AG10803 (cell line): ENCODE measurements around the gene APBB3.

ENCODE experiments used
- DNase-seq: peaks from one replicate; pipeline ENCODE4 v3.0.0; 2010; ENCODE audit warnings: low read depth
- H3K4me3 ChIP-seq: 2 replicates; pipeline ENCODE4 v1.5.1; 2011; ENCODE audit warnings: mild to moderate bottlenecking, low read length, control low read depth
- TF ChIP-seq, protein P1 (sequence below): conservative IDR thresholded peaks from 2 replicates; pipeline ENCODE4 v1.5.1; 2011; ENCODE audit warnings: mild to moderate bottlenecking, low read length, control low read depth, inconsistent platforms

APBB3 gene

DNA sequence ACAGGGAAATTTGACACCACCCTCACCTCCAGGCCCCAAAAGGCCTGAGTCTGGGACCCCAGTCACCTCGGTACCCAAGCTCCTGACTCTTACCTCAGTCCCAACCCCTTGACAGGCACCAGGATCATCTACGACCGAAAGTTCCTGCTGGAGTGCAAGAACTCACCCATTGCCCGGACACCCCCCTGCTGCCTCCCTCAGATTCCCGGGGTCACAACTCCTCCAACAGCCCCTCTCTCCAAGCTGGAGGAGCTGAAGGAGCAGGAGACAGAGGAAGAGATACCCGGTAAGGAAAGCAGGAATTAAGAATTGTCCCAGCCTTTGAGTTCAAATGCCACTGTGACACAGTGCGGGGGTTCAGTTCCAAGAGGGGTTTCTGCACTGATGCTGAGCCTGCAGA is 15.6 kb downstream of the APBB3 start:
- H3K4me3 ChIP-seq = no peak overlapping the region
- TF ChIP-seq, protein P1, sequence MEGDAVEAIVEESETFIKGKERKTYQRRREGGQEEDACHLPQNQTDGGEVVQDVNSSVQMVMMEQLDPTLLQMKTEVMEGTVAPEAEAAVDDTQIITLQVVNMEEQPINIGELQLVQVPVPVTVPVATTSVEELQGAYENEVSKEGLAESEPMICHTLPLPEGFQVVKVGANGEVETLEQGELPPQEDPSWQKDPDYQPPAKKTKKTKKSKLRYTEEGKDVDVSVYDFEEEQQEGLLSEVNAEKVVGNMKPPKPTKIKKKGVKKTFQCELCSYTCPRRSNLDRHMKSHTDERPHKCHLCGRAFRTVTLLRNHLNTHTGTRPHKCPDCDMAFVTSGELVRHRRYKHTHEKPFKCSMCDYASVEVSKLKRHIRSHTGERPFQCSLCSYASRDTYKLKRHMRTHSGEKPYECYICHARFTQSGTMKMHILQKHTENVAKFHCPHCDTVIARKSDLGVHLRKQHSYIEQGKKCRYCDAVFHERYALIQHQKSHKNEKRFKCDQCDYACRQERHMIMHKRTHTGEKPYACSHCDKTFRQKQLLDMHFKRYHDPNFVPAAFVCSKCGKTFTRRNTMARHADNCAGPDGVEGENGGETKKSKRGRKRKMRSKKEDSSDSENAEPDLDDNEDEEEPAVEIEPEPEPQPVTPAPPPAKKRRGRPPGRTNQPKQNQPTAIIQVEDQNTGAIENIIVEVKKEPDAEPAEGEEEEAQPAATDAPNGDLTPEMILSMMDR = no peak
- no peak for DNase-seq

DNA sequence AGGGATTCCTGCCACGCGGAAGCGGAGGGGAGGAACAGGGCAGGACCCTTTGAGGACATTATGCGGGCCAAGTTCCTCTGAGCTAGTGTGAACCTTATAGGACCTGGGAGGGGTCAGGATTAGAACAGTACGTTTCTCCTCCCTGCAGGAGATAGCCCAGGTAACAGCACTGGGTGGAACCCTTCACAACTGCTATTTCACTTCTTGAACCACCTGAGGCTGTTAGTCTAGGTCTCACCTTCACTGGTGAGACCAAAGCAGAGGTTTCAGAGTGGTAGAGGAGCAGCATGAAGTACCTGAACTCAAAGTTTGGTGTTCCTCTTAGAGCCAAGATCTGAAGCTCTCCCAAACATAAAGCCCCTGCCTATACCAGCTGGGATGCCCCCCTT is 16.1 kb downstream of the APBB3 start:
- no peak for DNase-seq
- TF ChIP-seq, protein P1 = no peak
- H3K4me3 ChIP-seq = peak overlapping the region; percentile 61

DNA sequence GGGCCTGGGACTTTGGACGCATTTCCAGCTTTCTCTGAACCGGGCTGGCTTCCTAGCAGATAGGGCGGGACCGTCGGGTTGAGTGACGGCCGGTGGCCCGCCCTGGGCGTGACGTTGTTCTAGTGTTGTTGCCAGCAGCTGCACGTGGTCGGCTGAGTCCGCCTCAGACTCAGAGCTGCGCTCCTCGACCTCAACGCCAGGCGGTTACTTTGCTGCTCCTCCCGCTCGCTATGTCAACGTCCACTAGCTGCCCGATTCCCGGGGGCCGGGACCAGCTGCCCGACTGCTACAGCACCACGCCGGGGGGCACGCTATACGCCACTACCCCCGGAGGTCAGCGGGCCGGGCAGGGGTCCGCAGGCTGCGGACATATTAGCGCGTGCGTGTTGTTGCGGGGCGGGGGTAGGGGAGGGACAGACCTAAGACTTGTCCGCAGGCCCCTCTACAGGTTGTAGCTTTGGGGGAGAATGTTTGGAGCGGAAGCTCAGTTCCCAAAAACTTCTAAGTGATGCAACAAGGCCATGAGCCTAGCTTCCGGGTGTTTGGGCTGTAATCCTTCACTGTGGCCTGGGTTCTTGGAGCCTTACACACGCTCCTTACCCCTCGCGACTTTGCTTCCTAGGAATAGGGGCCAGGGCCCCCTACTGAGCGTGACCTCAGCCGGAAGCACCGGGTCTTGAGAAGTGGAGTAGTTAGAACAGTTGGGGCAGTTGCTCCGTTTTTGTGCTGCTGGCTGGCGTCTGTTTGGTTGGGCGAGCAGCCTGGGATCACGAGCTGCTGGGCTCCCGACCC is 16.7 kb downstream of the APBB3 start, which contains the start of gene EIF4EBP3:
Gene EIF4EBP3, plus strand, starts transcription at position 155 of the 792 bp plus-strand sequence. Its CDS starts 76 bp downstream, at position 231.
- peak; percentile 95 for DNase-seq
- peak within 1 kb of the TSS; percentile 61 for H3K4me3 ChIP-seq
- TF ChIP-seq, protein P1 = peak; percentile 61

DNA sequence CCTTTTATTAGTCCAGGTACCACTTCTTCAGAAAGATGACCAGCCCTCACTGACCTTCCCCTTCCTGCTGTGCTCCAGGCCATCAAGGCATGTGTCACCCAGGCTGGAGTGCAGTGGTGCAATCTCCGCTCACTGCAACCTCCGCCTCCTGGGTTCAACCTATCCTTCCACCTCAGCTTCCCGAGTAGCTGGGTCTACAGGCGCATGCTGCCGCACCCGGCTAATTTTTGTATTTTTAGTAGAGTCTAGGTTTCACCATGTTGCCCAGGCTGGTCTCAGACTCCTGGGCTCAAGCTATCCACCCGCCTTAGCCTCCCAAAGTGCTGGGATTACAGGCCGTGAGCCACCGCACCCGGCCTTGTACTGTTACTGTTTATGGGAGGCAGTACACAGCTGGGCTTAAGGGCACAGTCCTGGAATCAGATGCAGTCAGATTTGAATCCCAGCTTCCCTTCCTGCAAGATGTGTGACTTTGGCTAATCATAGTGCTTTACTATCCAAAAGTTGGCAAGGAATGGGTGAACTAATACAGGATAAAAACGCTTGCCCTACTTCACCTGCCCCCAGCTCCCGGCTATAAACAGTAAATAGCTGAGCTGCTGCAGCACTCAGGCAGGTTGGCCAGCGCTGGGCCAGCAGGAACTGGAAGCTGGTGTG is 17.4 kb downstream of the APBB3 start:
- TF ChIP-seq, protein P1 = no peak
- peak overlapping the region; percentile 27 for H3K4me3 ChIP-seq
- DNase-seq = no peak

DNA sequence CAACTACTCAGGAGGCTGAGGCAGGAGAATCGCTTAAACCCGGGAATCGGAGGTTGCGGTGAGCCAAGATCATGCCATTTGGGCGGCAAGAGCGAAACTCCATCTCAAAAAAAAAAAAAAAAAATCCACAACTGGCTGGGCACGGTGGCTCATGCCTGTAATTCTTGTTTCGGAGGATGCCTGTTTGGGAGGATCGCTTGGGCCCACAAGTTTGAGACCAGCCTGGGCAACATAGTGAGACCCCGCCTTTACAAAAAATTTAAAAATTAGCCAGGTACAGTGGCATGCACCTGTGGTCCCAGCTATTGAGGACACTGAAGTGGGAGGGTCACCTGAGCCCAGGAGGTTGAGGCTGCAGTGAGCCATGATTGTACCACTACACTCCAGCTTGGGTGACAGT is 18.8 kb downstream of the APBB3 start:
- DNase-seq = no peak
- H3K4me3 ChIP-seq = no peak overlapping the region
- TF ChIP-seq, protein P1 = no peak

DNA sequence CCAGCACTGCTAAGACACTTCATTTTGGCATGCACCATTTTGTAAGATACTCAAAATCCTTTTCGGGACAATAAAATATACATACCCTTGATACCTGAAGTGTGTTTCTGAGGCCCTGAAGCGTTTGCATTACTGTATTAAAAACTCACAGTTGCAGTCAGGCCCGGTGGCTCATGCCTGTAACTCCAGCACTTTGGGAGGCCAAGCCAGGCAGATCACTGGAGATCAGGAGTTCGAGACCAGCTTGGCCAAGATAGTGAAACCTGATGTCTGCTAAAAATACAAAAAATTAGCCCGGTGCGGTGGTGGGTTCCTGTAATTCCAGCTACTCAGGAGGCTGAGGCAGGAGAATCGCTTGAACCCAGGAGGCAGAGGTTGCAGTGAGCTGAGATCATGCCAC is 19.4 kb downstream of the APBB3 start:
- H3K4me3 ChIP-seq = no peak overlapping the region
- TF ChIP-seq, protein P1 = no peak
- no peak for DNase-seq

DNA sequence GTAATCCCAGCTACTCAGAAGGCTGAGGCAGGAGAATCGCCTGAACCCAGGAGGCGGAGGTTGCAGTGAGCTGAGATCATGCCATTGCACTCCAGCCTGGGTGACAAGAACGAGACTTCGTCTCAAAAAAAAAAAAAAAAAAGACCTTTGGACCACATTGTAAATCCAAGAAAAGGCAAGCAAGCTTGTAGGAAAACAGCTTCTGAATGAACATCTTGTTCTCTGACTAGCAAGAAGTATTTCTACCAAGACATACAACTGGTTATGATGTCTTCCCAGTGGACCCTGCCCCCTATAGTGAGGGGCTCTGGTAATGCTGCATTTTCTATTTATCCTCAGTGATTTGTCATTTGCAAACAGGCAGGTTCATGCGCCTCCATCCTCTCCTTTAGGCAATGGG is 21.4 kb downstream of the APBB3 start:
- TF ChIP-seq, protein P1 = no peak
- DNase-seq = no peak
- H3K4me3 ChIP-seq = no peak overlapping the region
